ENCODE results near the gene ATG9A. TPM values are rescaled to one million over a fixed set of nuclear protein-coding genes. Genes with fewer than 3 reads are reported as not detected.
A peak's percentile ranks its signal among the peaks of the same experiment; 100 is the strongest.

Gene ATG9A
- total and polyA plus RNA-seq, 9 of the 15 experiments (the other 6 are each of a cell fraction or from before 2014, with no cell fraction given), result 0.25 to 65.6 (median 23.4) TPM

- 0 out of 2 replicates have a peak, but pooled peaks have one; percentile 25 for TF ChIP-seq ARID1B (IDR thresholded peaks at IDR 0.05)
- TF ChIP-seq E2F1 (CRISPR knock-in tag; IDR thresholded peaks at IDR 0.05), result no peak
- TF ChIP-seq ZBTB8A (IDR thresholded peaks at IDR 0.05; ENCODE audit: partially characterized antibody), result no peak
- TF ChIP-seq GMEB1 (CRISPR knock-in tag; IDR thresholded peaks at IDR 0.05), result 0 out of 2 replicates have a peak, but pooled peaks have one; percentile 51
- TF ChIP-seq ZNF175 (CRISPR knock-in tag; IDR thresholded peaks at IDR 0.05; ENCODE audit: low read depth), result no peak
- 0 out of 2 replicates have a peak, but pooled peaks have one; percentile 65 for TF ChIP-seq ERF (CRISPR knock-in tag; IDR thresholded peaks at IDR 0.05)
- 0 out of 4 replicates have a peak, but pooled peaks of 1 of the 2 experiments have one; percentile 23 for TF ChIP-seq CSDE1 (IDR thresholded peaks at IDR 0.05)
- 0 out of 2 replicates have a peak, but pooled peaks have one; percentile 18 for TF ChIP-seq CHD2 (IDR thresholded peaks at IDR 0.05; ENCODE audit: low read depth, low read length)
- peak; percentile 48; the same call in 1 of the 2 replicates for TF ChIP-seq FOXK1 (CRISPR knock-in tag; IDR thresholded peaks at IDR 0.05; ENCODE audit: borderline replicate concordance)
- no peak for TF ChIP-seq TAF7 (tag; IDR thresholded peaks at IDR 0.05)
- peak; percentile 97 for TF ChIP-seq RBFOX2 (IDR thresholded peaks at IDR 0.05; ENCODE audit: low read depth, low read length)
- TF ChIP-seq GABPB1 (CRISPR knock-in tag; IDR thresholded peaks at IDR 0.05), result peak; percentile 94
- TF ChIP-seq ZNF57 (CRISPR knock-in tag; IDR thresholded peaks at IDR 0.05), result no peak
- peak; percentile 77 for TF ChIP-seq RBM22 (IDR thresholded peaks at IDR 0.05; ENCODE audit: low read depth, low read length, poor library complexity, severe bottlenecking)
- TF ChIP-seq PPARD (CRISPR knock-in tag; IDR thresholded peaks at IDR 0.05), result no peak
- TF ChIP-seq PRPF4 (IDR thresholded peaks at IDR 0.05; ENCODE audit: insufficient read depth, low read depth, low read length, poor library complexity, severe bottlenecking), result no peak
- 0 out of 2 replicates have a peak, but pooled peaks have one; percentile 1 for TF ChIP-seq SPI1 (IDR thresholded peaks at IDR 0.05; ENCODE audit: borderline replicate concordance, low read depth, low read length)
- peak; percentile 82; the same call in 1 of the 2 replicates for TF ChIP-seq TFAP4 (CRISPR knock-in tag; IDR thresholded peaks at IDR 0.05; ENCODE audit: borderline replicate concordance)
- TF ChIP-seq RBM34 (IDR thresholded peaks at IDR 0.05; ENCODE audit: borderline replicate concordance, insufficient read depth, low read length), result no peak
- TF ChIP-seq CREB1 (IDR thresholded peaks at IDR 0.05), result peak; percentile 93
- TF ChIP-seq CREB1 (CRISPR knock-in tag; IDR thresholded peaks at IDR 0.05), result peak; percentile 98
- TF ChIP-seq ZNF274 (IDR thresholded peaks at IDR 0.05; ENCODE audit: borderline replicate concordance, low read depth, low read length), result no peak
- TF ChIP-seq POLR2G (IDR thresholded peaks at IDR 0.05; ENCODE audit: low read depth, low read length), result peak; percentile 98
- no peak for TF ChIP-seq SETDB1 (IDR thresholded peaks at IDR 0.05; ENCODE audit: low read length)
- peak; percentile 83 for TF ChIP-seq KLF16 (IDR thresholded peaks at IDR 0.05)
Observed at GRCh38 chr2:219245148-219245898, 15.9 kb upstream of the ATG9A start, which contains the start of the genes GLB1L and STK16 (continued).
